Measurements from ENCODE around the gene ADCY2. TPM values are rescaled to one million over a fixed set of nuclear protein-coding genes. Genes with fewer than 3 reads are reported as not detected.
A peak's percentile ranks its signal among the peaks of the same experiment; 100 is the strongest.

Gene ADCY2
- total RNA-seq, 1 experiment from 2014 or later: 31.3 TPM

DNA sequence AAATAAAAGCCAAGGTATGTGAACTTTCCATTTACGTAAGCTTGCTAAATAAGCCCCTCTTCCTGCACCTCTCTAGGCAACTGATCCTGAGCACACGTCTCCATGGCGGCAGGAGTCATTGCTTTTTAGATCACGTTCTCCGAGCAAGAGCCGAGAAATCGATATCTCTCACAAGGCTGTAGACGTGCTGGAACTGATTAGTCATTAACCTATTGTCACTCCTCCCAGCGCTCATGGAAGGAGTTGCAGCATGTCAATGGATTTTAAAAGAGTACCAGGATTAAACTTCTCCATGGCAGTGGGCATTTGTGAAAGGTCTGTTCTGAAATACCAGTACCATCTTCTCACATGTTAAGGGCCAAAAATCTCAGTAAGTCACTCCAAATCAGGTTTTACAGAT, 4.7 kb upstream of the ADCY2 start:
- no peak overlapping the region for H2AK5ac ChIP-seq (ENCODE audit: insufficient read length, low read length)
- Mint-ChIP-seq H3K4me1 (peaks cover 25 to 35% of the 10 kb centered on the region in 2 experiments), H3K9me3 (no peaks in the 10 kb centered on the region), H3K36me3 (ENCODE audit: insufficient read depth in 1 of 3, low read depth in 3 of 3) (no peaks in the 10 kb centered on the region), H3K4me3 (no peak overlapping the region), H3K27me3 (ENCODE audit: low read depth) (peaks cover 2% of the 10 kb centered on the region; the same call in 1 of the 2 replicates), H3K27ac (peak overlapping the region in 2 of 3 experiments; percentile 81 to 87; a peak in 4 of 7 replicates)
- no CpG with 5 or more reads among the region's 9 CpGs for WGBS (ENCODE audit: extremely low coverage, insufficient read length, low lambda C conversion rate)
- H3K23me2 ChIP-seq (ENCODE audit: insufficient read length, low read depth, low read length, poor library complexity, severe bottlenecking): peaks cover 7% of the 10 kb centered on the region
- H3K9me3 ChIP-seq (ENCODE audit: control insufficient read depth, low read depth, low read length): no peaks in the 10 kb centered on the region
- H3K4me1 ChIP-seq (ENCODE audit: insufficient read depth, low read length): peaks cover 15% of the 10 kb centered on the region; the same call in 1 of the 2 replicates
- DNase-seq: no peak
- no peak overlapping the region for H2BK15ac ChIP-seq (ENCODE audit: low read depth, low read length)
- H4K5ac ChIP-seq (ENCODE audit: insufficient read length, low read depth, low read length): no peak overlapping the region
- H3K4me2 ChIP-seq (ENCODE audit: insufficient read depth, insufficient read length, low read length): no peak overlapping the region
- H4K8ac ChIP-seq (replicated peaks; ENCODE audit: insufficient read length, low read depth, low read length): no peak overlapping the region
- no peak overlapping the region for H3K23ac ChIP-seq (ENCODE audit: insufficient read length, low read depth, low read length)
- no peaks in the 10 kb centered on the region for H3K27me3 ChIP-seq (ENCODE audit: insufficient read depth, low read length)
- H3T11ph ChIP-seq (ENCODE audit: low read length): no peak overlapping the region
- no peak overlapping the region for H4K91ac ChIP-seq (ENCODE audit: insufficient read length, low read depth, low read length)
- H2BK120ac ChIP-seq (ENCODE audit: low read depth, low read length, poor library complexity, severe bottlenecking): no peak overlapping the region
- TF ChIP-seq, protein P1, sequence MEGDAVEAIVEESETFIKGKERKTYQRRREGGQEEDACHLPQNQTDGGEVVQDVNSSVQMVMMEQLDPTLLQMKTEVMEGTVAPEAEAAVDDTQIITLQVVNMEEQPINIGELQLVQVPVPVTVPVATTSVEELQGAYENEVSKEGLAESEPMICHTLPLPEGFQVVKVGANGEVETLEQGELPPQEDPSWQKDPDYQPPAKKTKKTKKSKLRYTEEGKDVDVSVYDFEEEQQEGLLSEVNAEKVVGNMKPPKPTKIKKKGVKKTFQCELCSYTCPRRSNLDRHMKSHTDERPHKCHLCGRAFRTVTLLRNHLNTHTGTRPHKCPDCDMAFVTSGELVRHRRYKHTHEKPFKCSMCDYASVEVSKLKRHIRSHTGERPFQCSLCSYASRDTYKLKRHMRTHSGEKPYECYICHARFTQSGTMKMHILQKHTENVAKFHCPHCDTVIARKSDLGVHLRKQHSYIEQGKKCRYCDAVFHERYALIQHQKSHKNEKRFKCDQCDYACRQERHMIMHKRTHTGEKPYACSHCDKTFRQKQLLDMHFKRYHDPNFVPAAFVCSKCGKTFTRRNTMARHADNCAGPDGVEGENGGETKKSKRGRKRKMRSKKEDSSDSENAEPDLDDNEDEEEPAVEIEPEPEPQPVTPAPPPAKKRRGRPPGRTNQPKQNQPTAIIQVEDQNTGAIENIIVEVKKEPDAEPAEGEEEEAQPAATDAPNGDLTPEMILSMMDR (conservative IDR thresholded peaks at IDR 0.05): peak; percentile 53; the same call in 2 of the 3 replicates
- H3K79me2 ChIP-seq (ENCODE audit: insufficient read depth, low read length): no peaks in the 10 kb centered on the region
- no peaks in the 10 kb centered on the region for H4K20me1 ChIP-seq (ENCODE audit: control insufficient read depth, insufficient read depth, insufficient read length)
- no peak overlapping the region for H3K9ac ChIP-seq (ENCODE audit: extremely low read depth, insufficient read length, low read length)
- H3K56ac ChIP-seq (ENCODE audit: insufficient read length, low read depth, low read length): no peak overlapping the region
- H2BK12ac ChIP-seq (ENCODE audit: insufficient read length, low read depth, low read length): no peak overlapping the region
- no peak overlapping the region for H2BK20ac ChIP-seq (ENCODE audit: low read depth, low read length, poor library complexity, severe bottlenecking)
- H2AFZ ChIP-seq (ENCODE audit: low read length): no peak overlapping the region
- no peak overlapping the region for H3K27ac ChIP-seq (ENCODE audit: insufficient read length, low read depth, low read length)
- H3K18ac ChIP-seq (ENCODE audit: insufficient read length, low read depth, low read length): no peak overlapping the region
- H3K79me1 ChIP-seq (ENCODE audit: insufficient read depth, low read depth, low read length, poor library complexity, severe bottlenecking): no peaks in the 10 kb centered on the region
- H3K4ac ChIP-seq (ENCODE audit: low read depth, low read length): no peak overlapping the region
- H2BK5ac ChIP-seq (ENCODE audit: insufficient read length, low read length): no peak overlapping the region
- H3K14ac ChIP-seq (ENCODE audit: insufficient read depth, low read length): no peak overlapping the region

All from H9 (cell line).